GM12891 (cell line): ENCODE measurements around the gene ZBTB47. TPM values are rescaled to one million over a fixed set of nuclear protein-coding genes. Genes with fewer than 3 reads are reported as not detected.
A peak's percentile ranks its signal among the peaks of the same experiment; 100 is the strongest.

Source experiments
- DNase-seq: peaks from one replicate; pipeline ENCODE4 v3.0.0; 2011; ENCODE audit warnings: low spot score; ENCODE audit not compliant: insufficient read length
- FAIRE-seq: peaks from 2 replicates; lab custom pipeline; 2011; peaks lifted over from hg19 to GRCh38; lab: Jason Lieb, UNC
- PAX5 ChIP-seq: IDR thresholded peaks from 2 replicates; pipeline ENCODE4 v1.6.1; 2011; ENCODE audit warnings: low read length, moderate library complexity, mild to moderate bottlenecking; ENCODE audit not compliant: insufficient read depth, severe bottlenecking
- POLR2A ChIP-seq: IDR thresholded peaks from 2 replicates; pipeline ENCODE4 v1.6.1; 2011; ENCODE audit warnings: low read depth, low read length, control low read depth
- POLR2AphosphoS5 ChIP-seq: IDR thresholded peaks from 2 replicates; pipeline ENCODE4 v1.6.1; 2011; ENCODE audit warnings: low read depth, low read length, control low read depth
- POU2F2 ChIP-seq: IDR thresholded peaks from 2 replicates; pipeline ENCODE4 v1.6.1; 2011; ENCODE audit warnings: low read depth, mild to moderate bottlenecking, control low read depth, low read length, moderate library complexity
- SPI1 ChIP-seq: IDR thresholded peaks from 2 replicates; pipeline ENCODE4 v1.6.1; 2011; ENCODE audit warnings: low read depth, low read length, control low read depth
- TAF1 ChIP-seq: IDR thresholded peaks from 2 replicates; pipeline ENCODE4 v1.6.1; 2011; ENCODE audit warnings: low read depth, low read length, control low read depth
- polyA plus RNA-seq: library from polyadenylated mRNA; unstranded; fragments of >200 nt; gene quantifications from one replicate; pipeline ENCODE4 v1.2.1, GENCODE V29; 2012; ENCODE audit warnings: low read depth, missing spikeins, inconsistent platforms; ENCODE audit not compliant: missing spikeins

Gene ZBTB47
- polyA plus RNA-seq, result 0.22 TPM

- FAIRE-seq, result no peak
- TF ChIP-seq POLR2A (no peak), SPI1 (no peak), POU2F2 (no peak), PAX5 (no peak), TAF1 (no peak), POLR2AphosphoS5 (no peak)
Measured at GRCh38 chr3:42653560-42654330, at the start of gene ZBTB47. TSS of gene ZBTB47 (plus strand) at chr3:42653697. CDS start at chr3:42658356, 4,659 bp downstream.

GRCh38 chr3:42605546-42606173 lies 47.8 kb upstream of the ZBTB47 start:
- DNase-seq, result no peak
- FAIRE-seq, result no peak
- TF ChIP-seq POLR2AphosphoS5, result no peak
- no peak for TF ChIP-seq POLR2A
- no peak for TF ChIP-seq SPI1
- TF ChIP-seq PAX5, result no peak
- no peak for TF ChIP-seq TAF1

More at GRCh38 chr3:42653560-42654330, at the start of gene ZBTB47:
- DNase-seq, result peak; percentile 29

GRCh38 chr3:42608581-42608980 lies 44.9 kb upstream of the ZBTB47 start:
- no peak for DNase-seq
- TF ChIP-seq POLR2AphosphoS5, result no peak
- no peak for TF ChIP-seq POU2F2
- no peak for TF ChIP-seq SPI1
- no peak for TF ChIP-seq PAX5
- TF ChIP-seq TAF1, result no peak
- TF ChIP-seq POLR2A, result no peak
- no peak for FAIRE-seq

- TF ChIP-seq TAF1 (no peak), POU2F2 (no peak), PAX5 (no peak), SPI1 (no peak), POLR2AphosphoS5 (no peak), POLR2A (no peak)
- DNase-seq (no peak), FAIRE-seq (no peak)
Measured at GRCh38 chr3:42610976-42611375, 42.5 kb upstream of the ZBTB47 start.

- TF ChIP-seq PAX5, result no peak
- TF ChIP-seq TAF1, result no peak
- no peak for TF ChIP-seq POLR2AphosphoS5
- TF ChIP-seq POU2F2, result no peak
- no peak for TF ChIP-seq SPI1
- no peak for TF ChIP-seq POLR2A
- DNase-seq (no peak), FAIRE-seq (no peak)
Measured at GRCh38 chr3:42612217-42612616, 41.3 kb upstream of the ZBTB47 start.

- TF ChIP-seq POU2F2 (no peak), SPI1 (no peak)
- DNase-seq (no peak), FAIRE-seq (peak; percentile 77)
Measured at GRCh38 chr3:42612928-42613327, 40.6 kb upstream of the ZBTB47 start.

GRCh38 chr3:42613462-42613861 lies 40.0 kb upstream of the ZBTB47 start:
- DNase-seq, result no peak
- TF ChIP-seq TAF1 (no peak), POU2F2 (no peak), SPI1 (no peak), PAX5 (no peak), POLR2AphosphoS5 (no peak), POLR2A (no peak)
- peak; percentile 64 for FAIRE-seq

GRCh38 chr3:42631620-42632019 lies 21.9 kb upstream of the ZBTB47 start:
- DNase-seq (no peak), FAIRE-seq (no peak)
- TF ChIP-seq POLR2A (no peak), POLR2AphosphoS5 (no peak), TAF1 (no peak), SPI1 (no peak), PAX5 (no peak), POU2F2 (no peak)

GRCh38 chr3:42632146-42632545 lies 21.4 kb upstream of the ZBTB47 start:
- DNase-seq, result no peak
- no peak for TF ChIP-seq POU2F2
- TF ChIP-seq TAF1, result no peak
- TF ChIP-seq SPI1, result no peak
- FAIRE-seq, result no peak

GRCh38 chr3:42633544-42633943 lies 20.0 kb upstream of the ZBTB47 start:
- FAIRE-seq, result no peak
- no peak for DNase-seq
- no peak for TF ChIP-seq POU2F2
- TF ChIP-seq SPI1, result no peak
- TF ChIP-seq TAF1, result no peak
- no peak for TF ChIP-seq POLR2AphosphoS5
